ENCODE results near the gene DBNDD2.

Gene DBNDD2

GRCh38 chr20:45415822-45416637, 7.9 kb downstream of the DBNDD2 start, which contains the start of gene PIGT:
Gene PIGT, plus strand, starts transcription at chr20:45416141. Its CDS starts 16 bp downstream, at chr20:45416157.
- peak; percentile 87 for DNase-seq (ENCODE audit: low spot score)

GRCh38 chr20:45416917-45417316, 8.8 kb downstream of the DBNDD2 start:
- no peak for DNase-seq (ENCODE audit: low spot score)

- no peak for DNase-seq (ENCODE audit: low spot score)
Measured at GRCh38 chr20:45419188-45420091, 11.4 kb downstream of the DBNDD2 start.

GRCh38 chr20:45420125-45420524, 12.0 kb downstream of the DBNDD2 start:
- no peak for DNase-seq (ENCODE audit: low spot score)

- DNase-seq (ENCODE audit: low spot score) = no peak
Measured at GRCh38 chr20:45423700-45424099, 15.6 kb downstream of the DBNDD2 start.

GRCh38 chr20:45425561-45425960, 17.5 kb downstream of the DBNDD2 start:
- DNase-seq (ENCODE audit: low spot score) = no peak

GRCh38 chr20:45426320-45427016, 18.4 kb downstream of the DBNDD2 start:
- DNase-seq (ENCODE audit: low spot score) = no peak

GRCh38 chr20:45427236-45428149, 19.4 kb downstream of the DBNDD2 start:
- no peak for DNase-seq (ENCODE audit: low spot score)

- DNase-seq (ENCODE audit: low spot score) = no peak
Measured at GRCh38 chr20:45429618-45430017, 21.5 kb downstream of the DBNDD2 start.

GRCh38 chr20:45432294-45432693, 24.2 kb downstream of the DBNDD2 start:
- DNase-seq (ENCODE audit: low spot score) = no peak

GRCh38 chr20:45433316-45433715, 25.2 kb downstream of the DBNDD2 start:
- DNase-seq (ENCODE audit: low spot score) = no peak

- DNase-seq (ENCODE audit: low spot score) = no peak
Measured at GRCh38 chr20:45433976-45434375, 25.9 kb downstream of the DBNDD2 start.

GRCh38 chr20:45436732-45437485, 28.8 kb downstream of the DBNDD2 start:
- DNase-seq (ENCODE audit: low spot score) = peak; percentile 91

GRCh38 chr20:45440424-45440823, 32.3 kb downstream of the DBNDD2 start:
- no peak for DNase-seq (ENCODE audit: low spot score)

GRCh38 chr20:45440891-45441685, 33.0 kb downstream of the DBNDD2 start:
- no peak for DNase-seq (ENCODE audit: low spot score)

GRCh38 chr20:45441746-45442145, 33.7 kb downstream of the DBNDD2 start:
- DNase-seq (ENCODE audit: low spot score) = no peak

GRCh38 chr20:45444050-45444449, 36.0 kb downstream of the DBNDD2 start:
- peak; percentile 31 for DNase-seq (ENCODE audit: low spot score)

GRCh38 chr20:45445805-45446562, 37.9 kb downstream of the DBNDD2 start:
- peak; percentile 49 for DNase-seq (ENCODE audit: low spot score)

GRCh38 chr20:45448270-45448669, 40.2 kb downstream of the DBNDD2 start:
- no peak for DNase-seq (ENCODE audit: low spot score)
